ENCODE results near the gene LETM1. TPM values are rescaled to one million over a fixed set of nuclear protein-coding genes. Genes with fewer than 3 reads are reported as not detected.

Gene LETM1
- total RNA-seq, 2 donors from 2014 or later, result 45.7 to 52.4 TPM

DNA sequence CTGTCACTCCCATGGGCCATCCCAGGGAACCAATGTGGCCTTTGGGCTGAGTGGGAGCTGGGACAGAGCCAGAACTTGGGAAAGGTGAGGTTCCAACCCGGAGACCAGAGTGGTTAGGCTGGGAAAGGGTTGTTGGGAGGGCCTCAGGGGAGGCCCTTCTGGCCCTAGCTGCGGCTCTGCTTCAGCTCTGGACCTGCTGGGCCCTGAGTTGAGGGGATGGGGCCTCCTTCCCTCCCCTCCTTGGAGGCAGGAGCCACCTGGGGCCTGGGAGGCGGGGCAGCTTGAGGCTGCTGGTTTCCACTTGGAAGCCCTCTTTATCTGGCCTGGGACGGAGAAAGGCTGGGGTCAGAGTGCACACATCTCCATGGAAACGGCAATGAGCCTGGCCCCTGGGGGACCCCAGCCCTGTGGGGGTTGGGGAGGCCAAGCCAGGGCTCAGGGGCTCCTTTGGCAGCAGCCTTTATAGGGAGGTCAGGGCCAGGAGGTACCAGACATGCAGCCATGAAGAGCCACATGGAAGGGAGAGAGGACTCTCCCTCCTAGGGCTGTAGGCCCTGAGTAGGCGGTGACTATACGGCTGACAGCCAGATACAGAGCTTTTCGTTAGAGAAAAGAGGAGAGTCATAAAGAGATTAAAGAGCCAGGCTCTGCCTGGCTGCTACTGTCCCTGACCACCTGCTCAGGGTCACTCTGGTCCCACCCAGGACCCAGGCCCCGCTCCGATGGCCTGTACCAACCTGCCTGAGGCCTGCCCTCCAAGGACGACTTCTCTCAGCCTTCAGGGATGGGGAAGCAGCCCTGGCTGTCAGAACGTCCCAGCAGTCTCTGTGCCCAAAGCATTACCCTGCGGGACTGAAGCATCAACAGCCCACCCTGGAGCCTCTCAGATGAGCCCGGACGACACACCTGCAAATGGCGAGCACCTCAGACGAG lies 8.4 kb upstream of the LETM1 start:
- no peak overlapping the region for H3K4me3 Mint-ChIP-seq

DNA sequence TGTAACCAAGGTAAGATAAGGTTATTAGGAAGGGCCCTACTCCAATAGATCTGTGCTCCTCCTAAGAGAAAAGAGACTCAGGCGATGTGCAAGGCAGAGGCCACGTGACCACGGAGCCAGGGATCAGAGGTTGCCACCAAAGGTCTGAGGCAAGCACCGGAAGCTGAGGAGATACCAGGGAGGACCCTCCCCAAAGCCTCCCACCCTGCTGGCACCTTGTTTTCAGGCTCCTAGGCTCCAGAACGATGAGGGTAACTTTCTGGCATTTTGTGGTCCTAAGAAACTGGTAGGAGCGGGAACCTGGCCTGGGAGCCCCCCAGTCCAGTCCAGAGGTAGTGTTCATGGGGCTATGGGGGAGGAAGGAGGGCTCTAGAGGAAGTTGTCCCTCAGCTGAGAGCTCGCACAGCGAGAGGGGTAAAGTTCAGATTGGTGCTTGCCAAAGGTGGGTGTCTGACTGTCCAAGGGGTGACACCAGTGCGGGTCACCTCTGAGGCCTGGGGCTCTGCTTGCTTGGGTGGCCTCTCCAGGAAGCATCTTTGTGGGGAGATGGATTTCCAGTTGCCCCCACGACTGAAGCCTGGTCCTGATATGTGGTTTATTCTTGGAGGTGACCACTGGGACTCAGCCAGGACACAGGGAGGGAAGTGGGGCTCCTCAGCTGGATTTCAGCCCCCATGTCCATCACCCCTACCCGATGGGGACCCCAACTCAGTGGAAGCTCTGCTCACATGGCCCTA lies 7.5 kb upstream of the LETM1 start:
- H3K36me3 Mint-ChIP-seq (ENCODE audit: low read depth), result no peaks in the 10 kb centered on the region
- H3K9me3 ChIP-seq (ENCODE audit: control insufficient read depth, low read length), result no peaks in the 10 kb centered on the region
- no peak for DNase-seq
- 92 to 100% methylated on average over 6 to 11 of the region's 11 CpGs for WGBS, 2 experiments (ENCODE audit: insufficient coverage in 1 of 2, insufficient read length in 1 of 2)
- H3K4me3 ChIP-seq (ENCODE audit: low read length), result no peak overlapping the region
- H3K4me1 Mint-ChIP-seq, result peaks cover 18% of the 10 kb centered on the region
- H3K9me3 Mint-ChIP-seq, result no peaks in the 10 kb centered on the region
- no peak overlapping the region for H3K4me3 Mint-ChIP-seq
- H3K27ac ChIP-seq (ENCODE audit: low read depth, low read length), result peak overlapping the region; percentile 61
- H3K4me1 ChIP-seq (ENCODE audit: control insufficient read depth, insufficient read depth, low read length), result peaks cover 13% of the 10 kb centered on the region
- H3K27me3 Mint-ChIP-seq (ENCODE audit: insufficient read depth), result peaks cover 90% of the 10 kb centered on the region
- H3K27ac Mint-ChIP-seq, result no peak overlapping the region
- H3K36me3 ChIP-seq (ENCODE audit: control insufficient read depth, insufficient read depth, low read length), result no peaks in the 10 kb centered on the region
- TF ChIP-seq, protein P1, sequence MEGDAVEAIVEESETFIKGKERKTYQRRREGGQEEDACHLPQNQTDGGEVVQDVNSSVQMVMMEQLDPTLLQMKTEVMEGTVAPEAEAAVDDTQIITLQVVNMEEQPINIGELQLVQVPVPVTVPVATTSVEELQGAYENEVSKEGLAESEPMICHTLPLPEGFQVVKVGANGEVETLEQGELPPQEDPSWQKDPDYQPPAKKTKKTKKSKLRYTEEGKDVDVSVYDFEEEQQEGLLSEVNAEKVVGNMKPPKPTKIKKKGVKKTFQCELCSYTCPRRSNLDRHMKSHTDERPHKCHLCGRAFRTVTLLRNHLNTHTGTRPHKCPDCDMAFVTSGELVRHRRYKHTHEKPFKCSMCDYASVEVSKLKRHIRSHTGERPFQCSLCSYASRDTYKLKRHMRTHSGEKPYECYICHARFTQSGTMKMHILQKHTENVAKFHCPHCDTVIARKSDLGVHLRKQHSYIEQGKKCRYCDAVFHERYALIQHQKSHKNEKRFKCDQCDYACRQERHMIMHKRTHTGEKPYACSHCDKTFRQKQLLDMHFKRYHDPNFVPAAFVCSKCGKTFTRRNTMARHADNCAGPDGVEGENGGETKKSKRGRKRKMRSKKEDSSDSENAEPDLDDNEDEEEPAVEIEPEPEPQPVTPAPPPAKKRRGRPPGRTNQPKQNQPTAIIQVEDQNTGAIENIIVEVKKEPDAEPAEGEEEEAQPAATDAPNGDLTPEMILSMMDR (conservative IDR thresholded peaks at IDR 0.05), result no peak
- no peak overlapping the region for H3K9ac ChIP-seq (ENCODE audit: extremely low read depth, low read length, poor library complexity, severe bottlenecking)
- peaks cover 59% of the 10 kb centered on the region for H3K27me3 ChIP-seq (ENCODE audit: control insufficient read depth, insufficient read depth, low read length, poor library complexity, severe bottlenecking)

More for the DNA sequence above, 8.4 kb upstream of the LETM1 start:
- Mint-ChIP-seq H3K9me3 (no peaks in the 10 kb centered on the region), H3K36me3 (ENCODE audit: low read depth) (no peaks in the 10 kb centered on the region), H3K4me1 (peaks cover 18% of the 10 kb centered on the region), H3K27ac (no peak overlapping the region), H3K27me3 (ENCODE audit: insufficient read depth) (peaks cover 87% of the 10 kb centered on the region)
- Histone ChIP-seq H3K27ac (ENCODE audit: low read depth, low read length) (peak overlapping the region; percentile 61), H3K9me3 (ENCODE audit: control insufficient read depth, low read length) (no peaks in the 10 kb centered on the region), H3K4me1 (ENCODE audit: control insufficient read depth, insufficient read depth, low read length) (peaks cover 13% of the 10 kb centered on the region), H3K9ac (ENCODE audit: extremely low read depth, low read length, poor library complexity, severe bottlenecking) (no peak overlapping the region), H3K4me3 (ENCODE audit: low read length) (no peak overlapping the region), H3K36me3 (ENCODE audit: control insufficient read depth, insufficient read depth, low read length) (no peaks in the 10 kb centered on the region), H3K27me3 (ENCODE audit: control insufficient read depth, insufficient read depth, low read length, poor library complexity, severe bottlenecking) (peaks cover 51% of the 10 kb centered on the region)
- TF ChIP-seq, protein P1 (conservative IDR thresholded peaks at IDR 0.05), result no peak
- 77 to 85% methylated on average over 14 to 17 of the region's 17 CpGs for WGBS, 2 experiments (ENCODE audit: insufficient coverage in 1 of 2, insufficient read length in 1 of 2)
- no peak for DNase-seq

DNA sequence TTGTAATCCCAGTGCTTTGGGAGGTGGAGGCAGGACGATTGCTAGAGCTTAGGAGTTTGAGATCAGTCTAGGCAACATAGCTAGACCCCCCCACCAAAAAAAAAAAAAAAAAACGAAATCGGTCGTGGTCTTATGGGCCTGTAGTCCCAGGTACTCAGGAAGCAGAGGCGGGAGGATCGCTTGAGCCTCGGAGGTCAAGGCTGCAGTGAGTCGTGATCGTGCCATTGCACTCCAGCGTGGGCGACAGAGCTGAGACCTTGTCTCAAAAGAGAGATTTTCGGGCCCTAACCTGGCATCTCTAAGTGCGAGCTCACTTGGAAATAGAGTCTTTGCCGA lies 7.0 kb upstream of the LETM1 start:
- TF ChIP-seq, protein P1 (conservative IDR thresholded peaks at IDR 0.05), result no peak
- Mint-ChIP-seq H3K27me3 (ENCODE audit: insufficient read depth) (peaks cover 91% of the 10 kb centered on the region), H3K4me1 (peaks cover 18% of the 10 kb centered on the region), H3K4me3 (no peak overlapping the region), H3K9me3 (no peaks in the 10 kb centered on the region), H3K36me3 (ENCODE audit: low read depth) (no peaks in the 10 kb centered on the region), H3K27ac (no peak overlapping the region)
- Histone ChIP-seq H3K9me3 (ENCODE audit: control insufficient read depth, low read length) (no peaks in the 10 kb centered on the region), H3K4me3 (ENCODE audit: low read length) (no peak overlapping the region), H3K4me1 (ENCODE audit: control insufficient read depth, insufficient read depth, low read length) (peaks cover 13% of the 10 kb centered on the region), H3K9ac (ENCODE audit: extremely low read depth, low read length, poor library complexity, severe bottlenecking) (no peak overlapping the region), H3K27me3 (ENCODE audit: control insufficient read depth, insufficient read depth, low read length, poor library complexity, severe bottlenecking) (peaks cover 64% of the 10 kb centered on the region), H3K36me3 (ENCODE audit: control insufficient read depth, insufficient read depth, low read length) (no peaks in the 10 kb centered on the region), H3K27ac (ENCODE audit: low read depth, low read length) (no peak overlapping the region)
- no peak for DNase-seq
- WGBS, 2 experiments (ENCODE audit: insufficient coverage in 1 of 2, insufficient read length in 1 of 2), result 74 to 85% methylated on average over 11 to 14 of the region's 14 CpGs
